Esophagus squamous epithelium (tissue), 5 donors: ENCODE data around the gene UBE2F. TPM values are rescaled to one million over a fixed set of nuclear protein-coding genes. Genes with fewer than 3 reads are reported as not detected.
"Not testable (repeated sequence)": the region's sequence is repeated elsewhere in the genome, so short reads cannot be mapped to it uniquely, and the experiment has no call there.

Experiments used
- DNase-seq: peaks from one replicate; lab custom pipeline; 2025; lab: John Stamatoyannopoulos, UW
- H3K27ac ChIP-seq, 4 donors: fragments of 200-600 bp; sonication (generic); one replicate each; pipeline ENCODE4 v1.5.1; 2016 to 2019; ENCODE audit warnings: mild to moderate bottlenecking in 1 of 4
- H3K27me3 ChIP-seq, 4 donors: fragments of 200-600 bp; sonication (generic); 1 replicate in 3 of 4; 2 replicates in 1 of 4; pipeline versions ENCODE4 v1.5.1 to v1.6.0; 2017 to 2021; ENCODE audit warnings: antibody characterized with exemption in 1 of 4
- H3K36me3 ChIP-seq, 3 donors: fragments of 200-600 bp; sonication (generic); one replicate each; pipeline ENCODE4 v1.5.1; 2016 to 2019
- H3K4me1 ChIP-seq, 3 donors: fragments of 200-600 bp; sonication (generic); one replicate each; pipeline ENCODE4 v1.5.1; 2017 to 2019
- H3K4me3 ChIP-seq, 4 donors: fragments of 200-600 bp; sonication (generic); 1 replicate in 3 of 4; 2 replicates in 1 of 4; pipeline ENCODE4 v1.5.1; 2016 to 2019; ENCODE audit warnings: mild to moderate bottlenecking in 2 of 4, moderate library complexity in 1 of 4
- H3K9me3 ChIP-seq, 3 donors: fragments of 200-600 bp; sonication (generic); one replicate each; pipeline ENCODE4 v1.5.1; 2016 to 2019
- CTCF ChIP-seq, 6 experiments: fragments of 450-650 bp in 4 of 6; fragments of 200-600 bp in 2 of 6; sonication (generic) in 2 of 6; IDR thresholded peaks; one replicate each; pipeline ENCODE4 v1.5.1; 2016 to 2019; ENCODE audit warnings: antibody characterized with exemption in 6 of 6, mild to moderate bottlenecking in 4 of 6, moderate library complexity in 4 of 6
- POLR2A ChIP-seq, 4 donors: fragments of 450-650 bp; IDR thresholded peaks; one replicate each; pipeline ENCODE4 v1.6.1; 2017; ENCODE audit warnings: antibody characterized with exemption in 4 of 4, mild to moderate bottlenecking in 4 of 4, moderate library complexity in 3 of 4
- WGBS, 2 donors: methylation state at CpG; one replicate each; pipeline ENCODE4 v1.1.5; 2018; 5-methylcytosine and 5-hydroxymethylcytosine counted together
- intact Hi-C: fragments of 100-400 bp; cut with DNase I; formaldehyde crosslinking; loops from one replicate; pipeline ENCODE4 v1.15.0; 2022
- total RNA-seq, 4 donors: library from RNA; depleted of rRNA; stranded (reverse); fragments of >200 nt; gene quantifications; one replicate each; pipeline ENCODE4 v1.1.0, GENCODE V29; 2016
- donor health status: DM: yes; HTN: yes; CAD: no.

The UBE2F gene
- total RNA-seq, 4 donors from 2014 or later = 54.9 to 84.7 (median 64.8) TPM

DNA sequence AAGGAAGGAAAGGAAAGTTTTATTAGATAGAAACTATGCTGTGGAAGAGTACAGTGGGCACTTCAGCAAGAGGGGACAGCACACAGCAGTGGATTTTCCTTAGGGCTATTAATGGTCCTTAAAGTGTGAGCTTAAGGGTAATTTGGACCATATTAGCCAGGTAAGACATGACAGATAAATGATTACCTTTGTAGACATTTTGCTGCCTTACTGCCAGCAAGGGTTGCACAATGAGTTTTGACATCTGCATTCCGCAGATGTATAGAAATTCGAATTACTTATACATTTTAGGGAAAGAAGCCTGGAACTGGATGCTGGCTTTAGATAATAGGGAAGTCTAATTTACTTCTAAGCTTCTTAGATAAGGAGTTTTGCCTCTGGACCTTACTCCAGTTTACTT lies 14.0 kb upstream of the UBE2F start:
- no peaks in the 10 kb centered on the region for H3K9me3 ChIP-seq
- no peak overlapping the region for H3K4me3 ChIP-seq
- no peak for DNase-seq
- H3K4me1 ChIP-seq = peaks cover 4 to 12% (median 7%) of the 10 kb centered on the region in 3 donors
- no peak for TF ChIP-seq POLR2A (IDR thresholded peaks at IDR 0.05)
- no peak for TF ChIP-seq CTCF (IDR thresholded peaks at IDR 0.05)
- H3K27me3 ChIP-seq = peaks cover 0 to 56% (median 10%) of the 10 kb centered on the region in 4 donors
- intact Hi-C loops = no loop called here
- no peak overlapping the region for H3K27ac ChIP-seq
- WGBS, 2 donors = 62 to 67% methylated on average over 2 of the region's 2 CpGs
- no peaks in the 10 kb centered on the region for H3K36me3 ChIP-seq

DNA sequence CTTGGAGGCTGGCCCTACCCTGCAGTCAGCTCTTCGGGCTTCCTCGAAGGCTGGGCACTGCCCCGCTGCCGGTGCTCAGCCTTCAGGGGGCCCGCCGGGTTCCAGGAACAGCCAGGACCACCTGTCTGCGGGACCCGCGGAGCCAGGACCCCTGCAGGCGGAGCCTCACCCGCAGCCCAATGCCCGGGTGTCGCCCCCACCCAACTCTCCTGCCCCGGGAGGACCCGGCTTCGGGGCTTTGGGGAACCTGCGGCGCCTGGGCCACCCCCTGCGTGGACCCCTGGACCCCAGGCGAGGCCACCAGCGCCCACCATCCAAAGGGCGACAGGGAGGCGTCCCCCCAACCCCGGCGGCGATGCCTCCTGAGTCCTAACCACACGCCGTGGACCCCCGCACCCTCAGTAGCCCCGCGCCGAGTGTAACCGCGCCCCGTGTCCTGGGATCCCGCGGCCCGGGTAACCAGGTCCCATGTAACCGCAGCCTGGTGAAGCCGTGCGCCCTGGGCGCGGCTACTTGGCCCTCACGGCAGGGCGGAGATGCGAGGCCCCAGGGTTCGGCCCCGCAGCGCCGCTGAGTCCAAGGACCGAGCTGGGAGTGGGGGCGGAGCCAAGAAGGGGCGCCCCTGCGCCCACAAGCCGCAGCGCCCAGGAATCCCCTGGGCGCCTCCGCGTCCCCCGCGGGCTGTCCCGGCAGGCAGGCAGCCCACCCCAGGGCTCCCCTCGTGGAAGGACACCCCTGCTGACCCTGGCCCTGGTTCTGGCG lies 11.0 kb upstream of the UBE2F start:
- no peak for TF ChIP-seq CTCF (IDR thresholded peaks at IDR 0.05)
- no peak for TF ChIP-seq POLR2A (IDR thresholded peaks at IDR 0.05)
- no peak for DNase-seq
- 25% methylated on average over 2 of the region's 64 CpGs; no CpG with 5 or more reads in 1 of the 2 donors for WGBS, 2 donors
- peaks cover 4 to 12% (median 7%) of the 10 kb centered on the region in 3 donors for H3K4me1 ChIP-seq
- peaks cover 0 to 51% (median 10%) of the 10 kb centered on the region in 4 donors for H3K27me3 ChIP-seq
- H3K27ac ChIP-seq = no peak overlapping the region
- no peaks in the 10 kb centered on the region for H3K9me3 ChIP-seq
- no peaks in the 10 kb centered on the region for H3K36me3 ChIP-seq
- peak overlapping the region in 3 of 4 donors; percentile 10 to 57 (median 28) for H3K4me3 ChIP-seq
- intact Hi-C loops = no loop called here

DNA sequence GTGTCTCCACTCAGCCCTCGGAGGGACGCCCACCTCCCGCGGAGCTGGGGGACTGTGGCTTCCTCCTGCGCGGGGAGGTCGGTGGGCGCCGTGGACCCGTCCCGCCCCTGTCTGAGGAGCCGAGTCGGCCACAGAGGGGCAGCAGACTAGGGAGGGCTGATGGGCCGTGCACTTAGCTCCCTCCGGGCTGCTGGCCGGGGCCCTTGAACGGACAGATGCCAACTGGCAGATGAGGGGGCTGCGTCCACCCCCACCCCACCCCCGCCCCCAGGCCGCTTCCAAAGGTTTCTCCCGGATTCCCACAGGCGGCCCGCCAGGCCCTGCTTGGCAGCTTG lies 10.4 kb upstream of the UBE2F start:
- intact Hi-C loops = no loop called here
- Histone ChIP-seq H3K9me3 (peaks cover 0 to 4% (median 0%) of the 10 kb centered on the region in 3 donors), H3K4me1 (peaks cover 4 to 12% (median 7%) of the 10 kb centered on the region in 3 donors), H3K36me3 (no peaks in the 10 kb centered on the region), H3K27me3 (peaks cover 0 to 51% (median 10%) of the 10 kb centered on the region in 4 donors), H3K27ac (no peak overlapping the region), H3K4me3 (peak overlapping the region in 3 of 4 donors; percentile 10 to 57 (median 28))
- no peak for DNase-seq
- no CpG with 5 or more reads among the region's 23 CpGs for WGBS, 2 donors
- TF ChIP-seq POLR2A (IDR thresholded peaks at IDR 0.05) = no peak
- no peak for TF ChIP-seq CTCF (IDR thresholded peaks at IDR 0.05)

DNA sequence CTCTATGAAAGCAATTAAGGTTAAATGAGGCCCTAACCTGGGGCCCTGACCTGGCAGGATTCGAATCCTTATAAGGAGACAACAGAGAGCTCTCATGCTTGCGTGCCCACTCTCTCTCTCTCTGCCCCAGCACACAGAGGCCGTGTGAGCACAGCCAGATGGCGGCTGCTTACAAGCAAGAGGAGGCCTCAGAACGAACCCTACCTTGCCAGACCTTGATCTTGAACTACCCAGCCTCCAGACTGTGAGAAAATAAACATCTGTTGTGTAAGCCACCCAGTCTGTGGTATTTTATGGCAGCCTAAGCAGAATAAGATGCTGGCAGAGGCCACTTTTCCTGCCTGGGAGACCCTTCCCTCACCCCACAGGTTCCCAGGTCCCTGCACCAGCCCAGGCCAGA lies 5.2 kb upstream of the UBE2F start:
- WGBS, 2 donors = 81% methylated on average over 5 of the region's 5 CpGs; no CpG with 5 or more reads in 1 of the 2 donors
- Histone ChIP-seq H3K4me3 (no peak overlapping the region), H3K9me3 (peaks cover 0 to 23% (median 18%) of the 10 kb centered on the region in 3 donors), H3K27ac (no peak overlapping the region), H3K4me1 (peaks cover 0 to 9% (median 6%) of the 10 kb centered on the region in 3 donors), H3K36me3 (no peaks in the 10 kb centered on the region), H3K27me3 (peaks cover 0 to 8% (median under 1%) of the 10 kb centered on the region in 4 donors)
- no peak for DNase-seq
- TF ChIP-seq CTCF (IDR thresholded peaks at IDR 0.05) = no peak
- TF ChIP-seq POLR2A (IDR thresholded peaks at IDR 0.05) = no peak
- intact Hi-C loops = no loop called here

DNA sequence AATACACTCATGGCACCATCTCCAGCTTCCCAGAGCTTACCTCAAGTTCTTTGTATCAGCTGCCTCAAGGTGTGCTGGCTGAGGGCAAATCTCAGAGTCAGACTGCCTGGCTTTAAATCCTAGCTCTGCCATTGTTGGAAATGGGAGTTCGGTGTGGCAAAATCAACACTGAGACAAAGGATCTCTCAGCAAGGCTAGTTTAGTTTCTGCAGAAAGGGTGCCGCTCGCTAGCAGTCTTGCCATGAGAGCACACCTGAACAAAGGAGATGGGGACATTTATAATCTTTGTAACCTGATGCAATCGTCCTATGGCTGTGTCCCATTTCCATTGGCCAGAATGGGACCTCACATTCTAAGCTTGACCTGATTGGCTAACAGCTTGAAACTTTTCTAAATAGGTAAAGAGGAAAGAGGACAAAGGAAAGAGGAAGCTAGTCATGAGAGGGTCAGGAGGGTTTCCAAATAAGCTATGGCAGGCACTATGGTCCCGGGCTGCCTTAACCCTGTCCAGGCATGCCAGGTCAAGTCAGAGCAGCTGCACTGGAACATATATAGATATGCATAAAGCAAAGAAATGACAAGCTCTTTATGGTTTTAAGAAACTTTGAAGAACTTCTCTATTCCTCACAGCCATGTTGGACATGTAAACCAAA lies 4.3 kb upstream of the UBE2F start:
- DNase-seq = no peak
- WGBS, 2 donors = 66 to 67% methylated on average over 5 of the region's 5 CpGs
- Histone ChIP-seq H3K36me3 (no peaks in the 10 kb centered on the region), H3K27me3 (peaks cover 0 to 2% (median 0%) of the 10 kb centered on the region in 4 donors), H3K4me1 (peaks cover under 1 to 12% (median 6%) of the 10 kb centered on the region in 3 donors), H3K27ac (no peak overlapping the region), H3K4me3 (no peak overlapping the region), H3K9me3 (peaks cover 0 to 23% (median 18%) of the 10 kb centered on the region in 3 donors)
- intact Hi-C loops = no loop called here
- TF ChIP-seq POLR2A (IDR thresholded peaks at IDR 0.05) (no peak), CTCF (IDR thresholded peaks at IDR 0.05) (no peak)

- DNase-seq, H3K4me3 ChIP-seq, H3K36me3 ChIP-seq, H3K27me3 ChIP-seq, intact Hi-C loops, H3K27ac ChIP-seq: not testable (repeated sequence)
- WGBS, 2 donors = 83 to 84% methylated on average over 7 of the region's 7 CpGs
- Histone ChIP-seq H3K9me3 (peaks cover 0 to 23% (median 18%) of the 10 kb centered on the region in 3 donors), H3K4me1 (peaks cover 10 to 21% (median 14%) of the 10 kb centered on the region in 3 donors)
Measured at GRCh38 chr2:237963490-237963991, 3.3 kb upstream of the UBE2F start.
